Activated CD4-positive, alpha-beta T cell treated with anti-CD3 and anti-CD28 coated beads for 36 hours (primary cell): Measurements from ENCODE around the gene C4A. TPM values are rescaled to one million over a fixed set of nuclear protein-coding genes. Genes with fewer than 3 reads are reported as not detected.

ENCODE experiments used
- microRNA-seq: library from miRNA; unstranded; fragments of <30 nt; microRNA quantifications from one replicate; pipeline ENCODE4 v1.2.0, GENCODE V29; 2021; ENCODE audit warnings: borderline replicate concordance
- total RNA-seq, 2 experiments: library from RNA; stranded (reverse); gene quantifications; one replicate each; pipeline ENCODE4 v1.2.3, GENCODE V29; 2021

The C4A gene
- total RNA-seq, 2 experiments from 2014 or later, result 3.4 to 3.9 TPM

Small RNA genes lying within 50 kb of the gene (microRNA-seq; reads per million reads assigned to microRNA genes)
- 2.1 reads per million for gene MIR1236

Other genes starting within 250 kb of the C4A start
- gene CLIC1, start 245.5 kb upstream of the C4A start, total RNA-seq, result 100 to 1,000 TPM; 357 to 438 TPM
- 100 to 1,000 TPM in 1 of 2 experiments, 10 to 100 TPM in 1; 92.1 to 126 TPM for gene MSH5, start 242.1 kb upstream of the C4A start, total RNA-seq
- gene SAPCD1, start 219.4 kb upstream of the C4A start, total RNA-seq, result 10 to 100 TPM; 12.2 to 13.2 TPM
- gene VWA7, start 204.7 kb upstream of the C4A start, total RNA-seq, result 1 to 10 TPM; 1.4 to 1.5 TPM
- 100 to 1,000 TPM; 147 to 169 TPM for gene VARS1, start 186.3 kb upstream of the C4A start, total RNA-seq
- 100 to 1,000 TPM; 112 to 124 TPM for gene LSM2, start 175.1 kb upstream of the C4A start, total RNA-seq
- 1 to 10 TPM; 1.9 to 2.2 TPM for gene HSPA1L, start 166.8 kb upstream of the C4A start, total RNA-seq
- gene HSPA1A, start 166.5 kb upstream of the C4A start, total RNA-seq, result 10 to 100 TPM; 56.1 to 64.7 TPM
- 10 to 100 TPM; 54.6 to 61.1 TPM for gene HSPA1B, start 154.3 kb upstream of the C4A start, total RNA-seq
- 10 to 100 TPM; 11.6 to 11.8 TPM for gene NEU1, start 119.2 kb upstream of the C4A start, total RNA-seq
- gene SLC44A4, start 103.1 kb upstream of the C4A start, total RNA-seq, result under 1 TPM; 0.19 to 0.27 TPM
- 10 to 100 TPM; 50.1 to 60.4 TPM for gene EHMT2, start 84.4 kb upstream of the C4A start, total RNA-seq
- gene ZBTB12, start 80.0 kb upstream of the C4A start, total RNA-seq, result 1 to 10 TPM; 1.9 to 2.4 TPM
- 1 to 10 TPM in 1 of 2 experiments, under 1 TPM in 1; 0.96 to 1.5 TPM for gene C2, start 54.3 kb upstream of the C4A start, total RNA-seq
- under 1 TPM; 0.69 to 0.96 TPM for gene CFB, start 36.0 kb upstream of the C4A start, total RNA-seq
- gene NELFE, start 23.1 kb upstream of the C4A start, total RNA-seq, result 10 to 100 TPM; 74.3 to 95.1 TPM
- gene SKIC2, start 22.9 kb upstream of the C4A start, total RNA-seq, result 100 to 1,000 TPM in 1 of 2 experiments, 10 to 100 TPM in 1; 90.2 to 104 TPM
- 10 to 100 TPM; 12.6 to 13.9 TPM for gene DXO, start 9.9 kb upstream of the C4A start, total RNA-seq
- gene C4B, start 32.7 kb downstream of the C4A start, total RNA-seq, result 1 to 10 TPM; 2.8 to 2.9 TPM
- under 1 TPM in 1 of 2 experiments, not detected in 1; 0.47 TPM for gene CYP21A2, start 56.4 kb downstream of the C4A start, total RNA-seq
- 1 to 10 TPM; 3.5 to 3.8 TPM for gene TNXB, start 127.3 kb downstream of the C4A start, total RNA-seq
- gene ATF6B, start 146.2 kb downstream of the C4A start, total RNA-seq, result 10 to 100 TPM; 60.2 to 63.4 TPM
- 1 to 10 TPM; 5.2 to 5.7 TPM for gene FKBPL, start 148.2 kb downstream of the C4A start, total RNA-seq
- gene PRRT1, start 169.9 kb downstream of the C4A start, total RNA-seq, result under 1 TPM; 0.43 to 0.79 TPM
- 10 to 100 TPM in 1 of 2 experiments, 1 to 10 TPM in 1; 9.9 to 10.1 TPM for gene PPT2, start 172.1 kb downstream of the C4A start, total RNA-seq
- 10 to 100 TPM in 1 of 2 experiments, 1 to 10 TPM in 1; 9.1 to 10.9 TPM for gene EGFL8, start 182.5 kb downstream of the C4A start, total RNA-seq
- 10 to 100 TPM; 30.4 to 30.5 TPM for gene AGPAT1, start 194.0 kb downstream of the C4A start, total RNA-seq
- gene RNF5, start 196.3 kb downstream of the C4A start, total RNA-seq, result 10 to 100 TPM; 51.7 to 65.6 TPM
- 10 to 100 TPM; 24.4 to 28.0 TPM for gene AGER, start 202.2 kb downstream of the C4A start, total RNA-seq
- gene PBX2, start 208.1 kb downstream of the C4A start, total RNA-seq, result 10 to 100 TPM; 64.9 to 77.9 TPM
- gene GPSM3, start 210.6 kb downstream of the C4A start, total RNA-seq, result 10 to 100 TPM; 82.6 to 94.8 TPM
- gene NOTCH4, start 242.0 kb downstream of the C4A start, total RNA-seq, result 1 to 10 TPM in 1 of 2 experiments, under 1 TPM in 1; 0.69 to 1.1 TPM